RKO (cell line): ENCODE measurements around the gene MPO.

ENCODE experiments used
- DNase-seq: peaks from one replicate; pipeline ENCODE4 v3.0.0-alpha.2; 2016; ENCODE audit warnings: low spot score

Gene MPO

GRCh38 chr17:58280480-58281217, at the start of gene MPO:
Gene MPO (minus strand): TSS chr17:58280935. CDS start chr17:58280758, 177 bp downstream.
- DNase-seq: no peak

GRCh38 chr17:58329810-58330537, 49.2 kb upstream of the MPO start:
- no peak for DNase-seq

- no peak for DNase-seq
Observed at GRCh38 chr17:58329035-58329809, 48.5 kb upstream of the MPO start.

GRCh38 chr17:58328195-58329034, 47.7 kb upstream of the MPO start, which contains the start of gene TSPOAP1:
Gene TSPOAP1 (minus strand): TSS chr17:58328795. CDS start chr17:58327920, 875 bp downstream.
- no peak for DNase-seq

DNA sequence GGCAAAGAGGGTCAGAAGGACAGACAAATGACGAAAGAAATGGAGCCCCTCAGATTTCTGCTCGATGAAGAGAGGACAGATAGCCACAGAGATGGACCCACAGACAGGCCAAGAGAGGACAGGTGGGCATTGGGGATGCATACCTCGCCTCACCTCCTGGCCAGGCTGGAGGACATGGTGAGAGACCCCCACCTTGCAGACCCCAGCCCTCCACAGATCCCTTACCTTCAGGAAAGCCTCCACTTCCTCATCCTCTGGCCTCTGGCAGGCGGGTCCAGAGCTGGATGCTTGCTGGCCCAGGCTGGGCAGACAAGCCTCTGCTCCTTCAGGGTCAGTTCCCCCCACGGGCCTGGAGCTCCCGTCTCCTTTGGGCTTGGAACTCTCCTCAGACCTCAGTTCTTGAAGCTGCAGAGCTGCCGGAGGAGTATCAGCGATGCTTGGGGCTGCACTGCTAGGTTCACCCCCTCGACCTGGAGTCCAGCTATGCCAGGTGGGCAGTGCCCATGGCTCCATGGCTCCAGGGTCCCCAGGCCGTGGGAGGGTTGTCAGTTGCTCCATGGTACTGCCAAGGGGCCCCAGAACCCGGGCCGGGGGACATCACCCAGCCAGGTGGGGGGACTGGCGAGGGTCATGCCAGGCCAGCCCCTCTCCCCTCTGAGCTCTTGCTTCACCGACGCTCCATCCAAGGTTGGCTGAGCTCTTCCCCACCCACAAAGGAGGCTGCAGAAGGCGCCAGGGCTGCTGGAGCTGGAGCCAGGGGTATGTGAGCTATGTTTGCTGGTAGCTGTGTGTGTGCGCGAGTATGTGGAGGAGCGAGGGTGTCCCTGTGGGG, 46.8 kb upstream of the MPO start:
- DNase-seq: no peak

DNA sequence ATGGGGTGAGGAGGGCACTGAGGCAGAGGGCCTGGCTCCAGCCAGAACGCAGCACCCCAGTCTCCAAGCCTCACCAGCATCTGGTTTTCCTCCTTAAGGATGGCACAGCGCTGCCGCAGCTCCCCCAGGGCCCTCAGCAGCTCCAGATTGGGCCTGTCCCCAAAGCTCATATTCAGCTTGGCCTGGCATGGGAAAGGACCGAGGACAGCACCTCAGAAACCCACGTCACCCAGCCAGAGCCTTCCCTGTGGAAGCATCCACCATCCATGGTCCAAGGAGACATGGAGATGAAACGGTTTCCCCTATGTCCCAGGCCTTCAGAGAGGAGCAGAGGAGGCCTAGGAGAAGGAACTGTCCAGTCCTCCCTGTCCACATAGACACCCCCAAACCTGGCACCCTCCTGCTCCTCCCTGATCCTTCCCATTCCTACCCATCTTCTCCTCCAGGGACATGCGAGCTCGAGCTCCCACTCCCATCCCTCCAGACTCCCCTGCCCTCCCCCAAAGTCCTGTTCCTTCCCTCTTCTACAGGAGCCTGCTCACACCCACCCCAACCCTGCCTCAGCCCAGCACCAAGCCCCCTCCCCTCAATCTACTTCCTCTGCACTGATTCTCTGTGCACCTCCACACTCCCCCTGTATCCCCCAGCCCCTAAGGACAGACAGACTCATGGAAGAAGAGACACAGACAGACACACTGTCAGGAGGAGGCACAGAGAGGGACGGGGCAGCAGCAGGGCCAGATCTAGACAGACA, 46.1 kb upstream of the MPO start:
- no peak for DNase-seq

DNA sequence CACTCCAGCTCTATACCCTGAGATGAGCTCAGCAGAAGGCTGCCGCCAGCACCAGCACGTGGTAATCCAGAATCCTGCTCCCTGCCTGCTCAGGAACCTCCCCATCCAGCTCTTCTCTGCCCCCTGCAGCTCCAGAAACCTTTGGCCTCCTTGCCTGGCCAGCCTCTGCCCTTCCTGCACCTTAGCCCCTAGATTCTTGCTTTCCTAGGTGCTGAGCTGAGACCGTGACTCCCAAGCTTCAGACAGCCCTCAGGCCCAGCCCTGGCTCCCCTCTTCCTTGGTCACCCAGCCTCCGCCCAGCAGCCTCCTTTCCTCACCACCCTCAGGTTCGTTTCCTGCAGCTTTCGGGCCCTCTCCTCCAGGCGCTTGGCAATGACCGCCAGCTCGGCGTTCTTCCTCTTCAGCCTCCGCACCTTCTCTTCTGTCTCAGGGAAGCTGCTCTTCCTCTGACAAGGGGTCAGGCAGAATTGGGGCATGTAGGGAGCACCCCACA, 45.3 kb upstream of the MPO start:
- DNase-seq: peak; percentile 3

DNA sequence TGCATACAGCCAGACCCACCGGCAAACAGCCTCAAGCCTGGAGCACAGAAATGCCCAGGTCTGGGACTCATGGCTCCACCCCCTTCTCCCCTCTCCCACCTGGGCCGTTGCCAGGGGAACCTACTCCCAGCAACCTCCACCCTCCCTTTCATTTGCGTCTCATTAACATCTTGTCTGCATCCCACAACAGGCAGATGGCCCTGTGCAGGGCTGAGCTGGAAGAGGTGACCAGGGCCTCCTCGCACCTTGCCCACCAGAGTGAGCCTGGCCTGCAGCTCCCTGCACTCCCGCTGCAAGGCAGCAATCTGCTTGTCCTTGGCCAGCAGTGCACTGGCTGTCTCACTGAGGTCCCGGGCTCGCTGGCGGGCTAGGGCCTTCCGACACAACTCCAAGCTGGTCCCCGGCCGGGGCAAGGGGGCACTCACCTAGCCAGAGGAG, 44.6 kb upstream of the MPO start:
- DNase-seq: no peak

GRCh38 chr17:58324409-58325288, 43.9 kb upstream of the MPO start:
- DNase-seq: no peak

GRCh38 chr17:58324056-58324408, 43.3 kb upstream of the MPO start:
- DNase-seq: no peak

DNA sequence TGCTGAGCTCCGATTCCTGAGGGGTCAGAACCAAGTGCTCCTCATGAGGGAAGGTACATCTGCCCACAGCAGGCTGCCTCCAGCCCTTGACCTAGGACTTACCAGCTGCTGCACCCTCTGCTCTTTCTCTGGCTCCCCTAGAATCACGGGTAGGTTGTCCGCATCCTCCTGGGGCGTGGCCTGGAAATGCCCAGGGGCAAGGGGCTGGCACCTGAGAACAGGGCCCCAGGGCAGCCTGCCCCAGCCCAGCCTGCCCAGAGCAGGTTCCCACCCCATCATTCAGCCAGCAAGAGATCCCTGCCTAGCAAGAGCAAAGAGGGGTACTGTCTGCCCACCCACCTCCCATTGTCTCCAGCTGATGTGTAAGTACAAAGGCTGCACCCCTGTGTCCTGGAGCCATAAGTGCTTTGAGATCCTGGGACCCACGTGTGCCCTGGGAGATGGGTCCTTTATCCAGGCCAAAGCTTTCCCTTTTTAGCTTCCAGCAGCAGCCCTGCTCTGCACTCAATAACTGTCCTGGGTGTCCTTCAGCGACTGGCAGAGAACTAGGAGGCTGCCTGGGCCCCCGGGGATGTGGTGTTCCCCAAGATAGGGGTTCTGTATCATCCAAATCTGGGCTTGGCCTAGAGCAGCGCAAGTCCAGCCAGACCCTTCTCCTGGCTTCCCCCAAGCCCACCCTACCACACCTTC, 42.8 kb upstream of the MPO start:
- no peak for DNase-seq

DNA sequence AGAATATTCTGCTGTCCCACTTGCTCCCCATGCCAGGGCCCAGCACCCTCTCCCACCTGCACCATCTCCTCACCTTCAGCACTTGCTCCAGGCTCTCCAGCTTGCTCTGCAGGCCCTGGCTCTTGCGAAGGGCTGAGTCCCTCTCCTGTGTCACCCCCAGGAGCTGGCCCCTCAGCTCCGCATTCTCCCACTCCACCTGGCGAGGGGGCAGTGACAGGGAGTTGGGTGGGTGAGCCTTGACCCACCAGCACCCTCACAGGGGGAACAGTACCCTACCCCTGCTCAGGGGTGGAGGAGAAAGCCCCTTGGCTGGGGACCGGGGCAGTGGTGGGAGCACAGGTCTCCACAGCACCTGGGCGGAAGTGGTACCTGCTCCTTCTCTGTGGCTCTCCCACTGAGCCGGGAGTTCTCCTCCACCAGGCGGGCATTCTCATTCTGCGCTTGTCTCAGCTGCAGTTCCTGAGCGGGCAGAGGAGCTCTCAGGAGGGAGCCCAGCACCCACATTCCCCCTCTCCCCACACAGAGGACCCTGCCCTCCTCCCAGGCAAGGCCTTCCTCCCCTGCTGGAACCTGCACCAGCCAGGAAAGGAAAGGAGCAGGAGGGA, 41.9 kb upstream of the MPO start:
- DNase-seq: no peak

- no peak for DNase-seq
Observed at GRCh38 chr17:58321571-58322525, 41.1 kb upstream of the MPO start.

- no peak for DNase-seq
Observed at GRCh38 chr17:58320570-58321323, 40.0 kb upstream of the MPO start.

GRCh38 chr17:58320163-58320558, 39.4 kb upstream of the MPO start:
- DNase-seq: no peak
